Colonic mucosa (tissue), 4 donors: ENCODE results near the gene OPA1. TPM values are rescaled to one million over a fixed set of nuclear protein-coding genes. Genes with fewer than 3 reads are reported as not detected.

ENCODE experiments used
- DNase-seq: peaks from one replicate; pipeline ENCODE4 v3.0.0-alpha.2; 2020
- H3K27ac ChIP-seq: fragments of 200-600 bp; one replicate; pipeline ENCODE4 v1.8.0; 2021
- H3K27me3 ChIP-seq: fragments of 200-600 bp; one replicate; pipeline ENCODE4 v1.8.0; 2021
- H3K36me3 ChIP-seq: fragments of 200-600 bp; one replicate; pipeline ENCODE4 v1.8.0; 2021
- H3K4me1 ChIP-seq: fragments of 200-600 bp; one replicate; pipeline ENCODE4 v1.8.0; 2021; ENCODE audit warnings: mild to moderate bottlenecking
- H3K4me3 ChIP-seq: fragments of 200-600 bp; one replicate; pipeline ENCODE4 v1.8.0; 2021
- H3K9ac ChIP-seq, 2 donors: one replicate each; pipeline ENCODE4 v1.7.0; 2013; ENCODE audit warnings: control low read depth in 2 of 2, low read depth in 2 of 2, low read length in 2 of 2
- H3K9me3 ChIP-seq: fragments of 200-600 bp; one replicate; pipeline ENCODE4 v1.8.0; 2021
- CTCF ChIP-seq: fragments of 200-600 bp; IDR thresholded peaks from one replicate; pipeline ENCODE4 v1.8.0; 2022; ENCODE audit warnings: antibody characterized with exemption, mild to moderate bottlenecking
- intact Hi-C: fragments of 100-400 bp; cut with DNase I; formaldehyde crosslinking; loops from one replicate; pipeline ENCODE4 v1.14.1; 2022
- total RNA-seq, 2 donors: library from RNA; stranded (reverse); fragmentation: NEBNext Ultra II Directional in 1 of 2; extraction: Animal tissue kit (Norgen Biotek cat#: 25700) in 1 of 2; gene quantifications; one replicate each; pipeline ENCODE4 v1.2.1, GENCODE V29; 2021
- donor health status: healthy.
- donor health status: DM: no; HTN: no; CAD: no.
- donor health status: DM: no; HTN: no; CAD: no.

OPA1 gene
- total RNA-seq, 2 donors from 2014 or later: 76.9 to 93.0 TPM

GRCh38 chr3:193589129-193589528, 3.9 kb upstream of the OPA1 start:
- no peak for DNase-seq
- Histone ChIP-seq H3K9me3 (no peaks in the 10 kb centered on the region), H3K36me3 (no peaks in the 10 kb centered on the region), H3K9ac (no peak overlapping the region), H3K4me1 (peaks cover 8% of the 10 kb centered on the region), H3K4me3 (no peak overlapping the region), H3K27me3 (no peaks in the 10 kb centered on the region), H3K27ac (no peak overlapping the region)
- no peak for TF ChIP-seq CTCF
- intact Hi-C loops: no loop called here

GRCh38 chr3:193589616-193590015, 3.4 kb upstream of the OPA1 start:
- no peak overlapping the region for H3K4me3 ChIP-seq
- H3K4me1 ChIP-seq: peaks cover 12% of the 10 kb centered on the region
- H3K27ac ChIP-seq: no peak overlapping the region
- H3K27me3 ChIP-seq: no peaks in the 10 kb centered on the region
- intact Hi-C loops: no loop called here
- no peak for TF ChIP-seq CTCF
- no peak overlapping the region for H3K9ac ChIP-seq
- no peaks in the 10 kb centered on the region for H3K9me3 ChIP-seq
- no peak for DNase-seq
- no peaks in the 10 kb centered on the region for H3K36me3 ChIP-seq

- no peaks in the 10 kb centered on the region for H3K9me3 ChIP-seq
- intact Hi-C loops: no loop called here
These were observed 2.7 kb upstream of the OPA1 start for GRCh38 chr3:193590088-193590856.

GRCh38 chr3:193593668-193594030, 641 bp downstream of the OPA1 start:
- Histone ChIP-seq H3K36me3 (no peaks in the 10 kb centered on the region), H3K9ac (peak overlapping the region; percentile 93 to 98), H3K9me3 (no peaks in the 10 kb centered on the region), H3K27me3 (no peaks in the 10 kb centered on the region), H3K4me1 (peaks cover 12% of the 10 kb centered on the region), H3K4me3 (peak overlapping the region; percentile 62), H3K27ac (peak overlapping the region; percentile 48)
- intact Hi-C loops: no loop called here
- TF ChIP-seq CTCF: no peak
- no peak for DNase-seq

More at GRCh38 chr3:193590088-193590856, 2.7 kb upstream of the OPA1 start:
- Histone ChIP-seq H3K4me3 (no peak overlapping the region), H3K36me3 (no peaks in the 10 kb centered on the region), H3K27me3 (no peaks in the 10 kb centered on the region), H3K9ac (no peak overlapping the region), H3K27ac (no peak overlapping the region), H3K4me1 (peaks cover 12% of the 10 kb centered on the region)
- peak; percentile 72 for DNase-seq
- no peak for TF ChIP-seq CTCF

- H3K4me3 ChIP-seq: no peak overlapping the region
- no peaks in the 10 kb centered on the region for H3K27me3 ChIP-seq
- H3K36me3 ChIP-seq: no peaks in the 10 kb centered on the region
- peaks cover 12% of the 10 kb centered on the region for H3K4me1 ChIP-seq
- no peak for DNase-seq
- H3K9me3 ChIP-seq: no peaks in the 10 kb centered on the region
- TF ChIP-seq CTCF: no peak
- no peak overlapping the region for H3K27ac ChIP-seq
- intact Hi-C loops: no loop called here
- H3K9ac ChIP-seq: no peak overlapping the region
These were observed 2.1 kb downstream of the OPA1 start for GRCh38 chr3:193594946-193595689.
